Fibroblast of pulmonary artery (primary cell): ENCODE data around the gene LGR4.

ENCODE experiments used
- DNase-seq: peaks from one replicate; pipeline ENCODE4 v3.0.0-alpha.2; 2010; ENCODE audit warnings: low read depth
- H3K4me3 ChIP-seq: replicated peaks from 2 replicates; pipeline ENCODE4 v1.5.1; 2011; ENCODE audit warnings: low read depth, mild to moderate bottlenecking, control low read depth, low read length, moderate library complexity
- TF ChIP-seq, protein P1 (sequence below): IDR thresholded peaks from 2 replicates; pipeline ENCODE4 v1.5.1; 2011; ENCODE audit warnings: mild to moderate bottlenecking, control low read depth, low read length, inconsistent platforms; ENCODE audit errors: missing control alignments

Gene LGR4

DNA sequence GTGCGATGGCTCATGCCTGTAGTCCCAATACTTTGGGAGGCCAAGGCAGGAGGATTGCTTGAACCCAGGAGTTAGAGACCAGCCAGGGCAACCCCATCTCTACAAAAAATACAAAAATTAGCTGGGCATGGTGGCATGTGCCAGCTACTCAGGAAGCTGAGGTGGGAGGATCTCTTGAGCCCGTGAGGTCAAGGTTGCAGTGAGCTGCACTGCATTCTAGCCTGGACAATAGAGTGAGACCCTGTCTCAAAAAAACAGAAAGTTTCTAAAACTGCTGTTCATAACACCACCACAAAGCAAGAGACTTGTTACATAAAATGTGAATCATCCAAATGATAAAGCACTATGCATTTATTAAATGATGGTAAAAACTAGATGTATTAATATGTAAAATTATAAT lies 69.4 kb downstream of the LGR4 start:
- no peak overlapping the region for H3K4me3 ChIP-seq
- TF ChIP-seq, protein P1, sequence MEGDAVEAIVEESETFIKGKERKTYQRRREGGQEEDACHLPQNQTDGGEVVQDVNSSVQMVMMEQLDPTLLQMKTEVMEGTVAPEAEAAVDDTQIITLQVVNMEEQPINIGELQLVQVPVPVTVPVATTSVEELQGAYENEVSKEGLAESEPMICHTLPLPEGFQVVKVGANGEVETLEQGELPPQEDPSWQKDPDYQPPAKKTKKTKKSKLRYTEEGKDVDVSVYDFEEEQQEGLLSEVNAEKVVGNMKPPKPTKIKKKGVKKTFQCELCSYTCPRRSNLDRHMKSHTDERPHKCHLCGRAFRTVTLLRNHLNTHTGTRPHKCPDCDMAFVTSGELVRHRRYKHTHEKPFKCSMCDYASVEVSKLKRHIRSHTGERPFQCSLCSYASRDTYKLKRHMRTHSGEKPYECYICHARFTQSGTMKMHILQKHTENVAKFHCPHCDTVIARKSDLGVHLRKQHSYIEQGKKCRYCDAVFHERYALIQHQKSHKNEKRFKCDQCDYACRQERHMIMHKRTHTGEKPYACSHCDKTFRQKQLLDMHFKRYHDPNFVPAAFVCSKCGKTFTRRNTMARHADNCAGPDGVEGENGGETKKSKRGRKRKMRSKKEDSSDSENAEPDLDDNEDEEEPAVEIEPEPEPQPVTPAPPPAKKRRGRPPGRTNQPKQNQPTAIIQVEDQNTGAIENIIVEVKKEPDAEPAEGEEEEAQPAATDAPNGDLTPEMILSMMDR: no peak
- DNase-seq: no peak

DNA sequence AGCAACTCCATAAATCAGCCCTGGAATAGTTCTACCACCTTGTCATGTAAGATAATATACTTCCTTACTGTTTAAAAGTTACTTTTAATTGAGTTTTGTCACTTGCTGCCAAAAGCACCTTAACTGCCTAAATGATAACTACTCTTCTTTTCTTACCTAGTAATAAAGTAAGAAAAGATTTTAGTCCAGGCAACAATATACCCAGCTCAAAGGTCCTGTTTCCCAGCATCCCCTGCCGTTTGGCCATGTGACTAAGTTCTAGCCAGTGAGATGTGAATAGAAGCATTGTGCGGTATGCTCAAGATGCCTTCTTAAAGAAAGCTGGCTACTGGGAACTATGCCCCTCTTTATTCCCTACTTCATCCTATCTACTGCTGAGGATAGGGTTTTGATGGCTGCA lies 70.1 kb downstream of the LGR4 start:
- no peak for DNase-seq
- TF ChIP-seq, protein P1: no peak
- no peak overlapping the region for H3K4me3 ChIP-seq

DNA sequence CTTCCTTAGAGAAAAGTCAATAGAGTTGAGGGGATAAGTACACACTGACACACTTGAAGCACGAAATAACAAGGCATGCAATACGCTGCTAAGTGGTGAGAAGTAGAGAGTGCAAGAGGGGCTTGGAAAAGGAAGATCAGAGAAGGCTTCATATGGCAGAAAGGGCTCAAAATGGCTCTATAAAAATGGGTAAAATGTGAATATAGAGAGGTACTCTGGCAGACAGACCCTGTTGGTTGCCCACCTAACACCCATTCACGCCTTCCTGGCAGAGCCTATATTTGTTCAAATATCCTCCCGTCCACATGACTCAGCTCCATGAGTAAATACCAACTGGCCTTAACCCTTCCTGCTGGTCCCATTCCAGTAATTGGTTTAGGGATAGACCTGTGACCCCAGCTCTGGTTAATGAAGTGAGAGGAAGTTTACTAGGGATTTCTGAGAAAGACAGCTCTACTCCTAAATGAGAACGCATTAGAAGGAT lies 70.7 kb downstream of the LGR4 start:
- TF ChIP-seq, protein P1: no peak
- DNase-seq: no peak
- no peak overlapping the region for H3K4me3 ChIP-seq

DNA sequence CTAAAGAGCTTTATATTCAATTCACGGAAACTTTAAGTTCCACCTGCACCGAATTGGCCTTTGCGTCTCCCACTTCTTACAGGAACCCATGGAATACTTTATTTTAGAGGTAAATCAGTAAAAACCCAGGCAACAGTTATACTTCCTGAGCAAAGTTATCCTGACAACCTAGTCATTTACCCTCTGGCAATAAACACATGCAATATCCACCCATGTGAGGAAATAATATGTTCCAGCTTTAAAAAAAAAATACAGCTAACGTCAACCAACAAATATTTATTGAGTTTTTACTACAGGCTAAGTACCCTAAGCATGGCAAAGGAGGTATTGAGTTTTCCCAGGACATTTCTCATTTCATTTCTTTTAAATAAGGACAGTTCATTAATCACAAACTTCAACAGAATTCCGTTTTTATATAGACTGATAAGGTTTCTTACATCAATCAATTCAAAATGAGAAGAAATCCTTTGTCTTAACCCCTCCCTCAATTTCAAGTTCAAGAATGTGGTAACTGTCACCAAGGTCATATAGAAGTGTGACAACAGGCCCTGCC lies 71.2 kb downstream of the LGR4 start:
- TF ChIP-seq, protein P1: no peak
- no peak for DNase-seq
- H3K4me3 ChIP-seq: no peak overlapping the region

DNA sequence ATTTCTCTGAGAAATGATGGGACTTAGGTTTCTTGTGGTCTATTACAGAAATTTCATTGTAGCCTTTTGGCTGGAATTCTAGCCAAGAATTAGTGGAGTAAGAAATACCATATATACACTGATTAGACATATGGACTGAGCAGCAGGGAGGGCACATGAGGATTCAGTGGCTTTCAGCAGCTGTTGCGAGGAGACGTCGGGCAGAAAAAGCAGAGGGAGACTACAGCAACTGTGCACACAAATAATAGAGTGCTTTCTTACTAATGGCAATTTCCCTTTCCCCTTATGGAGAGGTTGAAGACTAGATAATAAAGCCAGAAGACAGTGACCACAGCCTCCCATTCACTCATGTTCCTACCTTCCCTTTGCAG lies 74.2 kb downstream of the LGR4 start:
- no peak overlapping the region for H3K4me3 ChIP-seq
- no peak for DNase-seq
- TF ChIP-seq, protein P1: no peak

DNA sequence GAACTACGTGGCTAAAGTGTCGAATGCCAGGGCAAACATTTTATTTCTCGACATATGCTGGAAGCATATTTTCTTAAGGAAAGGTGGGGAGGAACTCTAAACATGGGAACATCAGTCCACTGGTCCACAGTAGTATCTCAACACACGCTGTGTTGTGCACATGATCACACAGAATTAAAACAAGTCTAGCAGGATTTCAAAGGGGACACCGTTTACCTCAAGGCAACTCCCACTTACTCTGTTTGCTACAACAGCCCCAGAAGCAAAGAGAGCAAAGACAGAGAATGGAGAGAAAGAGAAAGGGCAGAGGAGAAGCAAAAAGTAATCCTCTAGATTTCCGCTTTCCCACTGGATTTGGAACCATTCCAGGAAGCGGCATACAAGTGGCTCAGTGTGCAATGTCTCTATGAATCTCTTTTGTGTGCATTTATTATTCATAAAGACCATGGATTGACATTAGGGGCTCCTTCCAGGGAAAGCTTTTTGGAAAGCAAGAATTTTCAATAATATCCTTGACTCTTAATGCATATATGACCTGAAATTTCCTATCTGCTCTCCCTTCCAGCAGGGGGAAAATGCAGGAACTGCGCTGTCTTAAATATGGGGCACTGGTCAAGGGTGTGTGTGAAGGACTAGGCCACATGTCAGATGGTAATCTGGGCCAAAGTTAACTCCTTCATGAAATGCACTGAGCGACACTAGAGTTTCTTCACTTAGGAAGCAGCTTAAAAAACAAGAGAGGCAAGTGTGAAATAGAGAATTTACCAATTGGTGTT lies 74.8 kb downstream of the LGR4 start:
- no peak overlapping the region for H3K4me3 ChIP-seq
- no peak for DNase-seq
- TF ChIP-seq, protein P1: no peak
